Testis (tissue), 3 donors: Measurements from ENCODE around the gene DRC7. TPM values are rescaled to one million over a fixed set of nuclear protein-coding genes. Genes with fewer than 3 reads are reported as not detected.

Experiments
- DNase-seq: peaks from one replicate; pipeline ENCODE4 v3.0.0-alpha.2; 2019
- H3K27ac ChIP-seq, 2 donors: fragments of 200-600 bp; sonication (generic); one replicate each; pipeline ENCODE4 v1.5.1; 2019
- H3K27me3 ChIP-seq: fragments of 200-600 bp; sonication (generic); one replicate; pipeline ENCODE4 v1.5.1; 2019
- H3K36me3 ChIP-seq: fragments of 200-600 bp; sonication (generic); one replicate; pipeline ENCODE4 v1.5.1; 2017; ENCODE audit warnings: low read depth; ENCODE audit errors: missing control alignments
- H3K4me1 ChIP-seq: fragments of 200-600 bp; sonication (generic); one replicate; pipeline ENCODE4 v1.5.1; 2019
- H3K4me3 ChIP-seq, 2 donors: fragments of 200-600 bp; sonication (generic); one replicate each; pipeline ENCODE4 v1.5.1; 2017 to 2019
- H3K9me3 ChIP-seq: fragments of 200-600 bp; sonication (generic); one replicate; pipeline ENCODE4 v1.5.1; 2017
- POLR2A ChIP-seq: fragments of 450-650 bp; IDR thresholded peaks from one replicate; pipeline ENCODE4 v1.6.1; 2017; ENCODE audit warnings: antibody characterized with exemption, mild to moderate bottlenecking, moderate library complexity
- WGBS, 2 donors: methylation state at CpG; one replicate each; pipeline ENCODE4 v1.1.5; 2018; 5-methylcytosine and 5-hydroxymethylcytosine counted together
- intact Hi-C: fragments of 100-400 bp; cut with DNase I; formaldehyde crosslinking; loops from one replicate; pipeline ENCODE4 v1.15.1; 2023; ENCODE audit warnings: low total_unique reads
- polyA plus RNA-seq: library from polyadenylated mRNA; stranded (reverse); fragments of 350-450 nt; fragmentation: Illumina TruSeq; extraction: RNeasy Lipid Tissue Mini Kit (QIAGEN cat#74804); gene quantifications from one replicate; pipeline ENCODE4 v1.2.3, GENCODE V29; 2014; ENCODE audit warnings: low read depth, low replicate concordance; ENCODE audit not compliant: insufficient read depth
- total RNA-seq, 2 donors: library from RNA; depleted of rRNA; stranded (reverse); fragments of >200 nt; gene quantifications; one replicate each; pipeline ENCODE4 v1.2.3, GENCODE V29; 2016
- TF ChIP-seq, protein P1 (sequence below), 3 experiments: fragments of 450-650 bp in 2 of 3; fragments of 200-600 bp in 1 of 3; sonication (generic) in 1 of 3; IDR thresholded peaks; one replicate each; pipeline ENCODE4 v1.5.1; 2016 to 2019; ENCODE audit warnings: antibody characterized with exemption in 3 of 3, mild to moderate bottlenecking in 2 of 3, moderate library complexity in 1 of 3

Gene DRC7
- total and polyA plus RNA-seq, 3 donors from 2014 or later, result 35.4 to 199 (median 62.7) TPM

DNA sequence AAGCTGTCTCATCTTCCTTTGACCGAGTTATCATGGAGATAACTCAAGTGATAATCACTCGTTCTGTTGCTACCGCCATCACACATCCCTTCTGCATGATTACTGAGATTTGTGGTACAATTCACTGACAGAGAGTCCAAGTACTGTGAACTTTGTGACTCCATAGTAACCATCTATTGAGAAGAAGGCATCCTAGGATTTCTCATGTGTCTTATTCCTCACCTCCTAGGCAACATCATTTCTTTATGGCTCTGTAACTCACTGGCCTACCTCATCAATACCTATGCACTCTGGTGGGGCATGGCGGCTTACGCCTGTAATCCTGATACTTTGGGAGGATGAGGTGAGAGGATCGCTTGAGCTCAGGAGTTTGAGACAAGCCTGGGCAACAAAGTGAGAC lies 19.4 kb downstream of the DRC7 start:
- Histone ChIP-seq H3K4me1 (no peaks in the 10 kb centered on the region), H3K27ac (no peak overlapping the region), H3K9me3 (no peaks in the 10 kb centered on the region), H3K36me3 (no peaks in the 10 kb centered on the region), H3K27me3 (no peaks in the 10 kb centered on the region), H3K4me3 (no peak overlapping the region)
- intact Hi-C loops, result no loop called here
- DNase-seq, result no peak
- 92 to 93% methylated on average over 6 of the region's 6 CpGs for WGBS, 2 donors
- no peak for TF ChIP-seq POLR2A
- TF ChIP-seq, protein P1, sequence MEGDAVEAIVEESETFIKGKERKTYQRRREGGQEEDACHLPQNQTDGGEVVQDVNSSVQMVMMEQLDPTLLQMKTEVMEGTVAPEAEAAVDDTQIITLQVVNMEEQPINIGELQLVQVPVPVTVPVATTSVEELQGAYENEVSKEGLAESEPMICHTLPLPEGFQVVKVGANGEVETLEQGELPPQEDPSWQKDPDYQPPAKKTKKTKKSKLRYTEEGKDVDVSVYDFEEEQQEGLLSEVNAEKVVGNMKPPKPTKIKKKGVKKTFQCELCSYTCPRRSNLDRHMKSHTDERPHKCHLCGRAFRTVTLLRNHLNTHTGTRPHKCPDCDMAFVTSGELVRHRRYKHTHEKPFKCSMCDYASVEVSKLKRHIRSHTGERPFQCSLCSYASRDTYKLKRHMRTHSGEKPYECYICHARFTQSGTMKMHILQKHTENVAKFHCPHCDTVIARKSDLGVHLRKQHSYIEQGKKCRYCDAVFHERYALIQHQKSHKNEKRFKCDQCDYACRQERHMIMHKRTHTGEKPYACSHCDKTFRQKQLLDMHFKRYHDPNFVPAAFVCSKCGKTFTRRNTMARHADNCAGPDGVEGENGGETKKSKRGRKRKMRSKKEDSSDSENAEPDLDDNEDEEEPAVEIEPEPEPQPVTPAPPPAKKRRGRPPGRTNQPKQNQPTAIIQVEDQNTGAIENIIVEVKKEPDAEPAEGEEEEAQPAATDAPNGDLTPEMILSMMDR (IDR thresholded peaks at IDR 0.05), result no peak

DNA sequence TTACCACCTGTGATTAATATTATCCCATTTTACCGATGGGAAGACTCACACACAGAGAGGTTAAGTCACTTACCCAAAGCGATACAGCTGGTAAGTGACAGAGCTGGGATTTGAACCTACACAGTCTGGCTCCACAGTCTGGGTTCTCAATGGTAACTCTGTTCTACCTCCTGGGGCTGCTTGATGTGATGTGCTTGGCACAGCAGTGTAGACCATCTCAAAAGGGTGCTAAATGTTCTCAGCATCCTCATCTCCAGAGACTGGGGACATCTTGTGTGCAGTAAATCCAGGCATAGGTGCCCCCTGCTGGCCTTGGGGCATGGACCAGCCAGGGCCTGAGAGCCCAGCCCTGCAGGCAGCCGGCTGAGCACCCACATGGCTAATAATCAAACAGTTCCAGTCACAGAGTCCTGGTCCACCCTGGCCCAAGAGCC lies 25.6 kb downstream of the DRC7 start:
- H3K4me1 ChIP-seq, result no peaks in the 10 kb centered on the region
- DNase-seq, result peak; percentile 85
- TF ChIP-seq, protein P1 (IDR thresholded peaks at IDR 0.05), result peak; percentile 31 to 53 (median 40)
- TF ChIP-seq POLR2A, result no peak
- no peak overlapping the region for H3K27ac ChIP-seq
- H3K9me3 ChIP-seq, result no peaks in the 10 kb centered on the region
- intact Hi-C loops, result no loop called here
- 75 to 82% methylated on average over 3 of the region's 3 CpGs for WGBS, 2 donors
- no peaks in the 10 kb centered on the region for H3K36me3 ChIP-seq
- no peak overlapping the region for H3K4me3 ChIP-seq
- H3K27me3 ChIP-seq, result no peaks in the 10 kb centered on the region

DNA sequence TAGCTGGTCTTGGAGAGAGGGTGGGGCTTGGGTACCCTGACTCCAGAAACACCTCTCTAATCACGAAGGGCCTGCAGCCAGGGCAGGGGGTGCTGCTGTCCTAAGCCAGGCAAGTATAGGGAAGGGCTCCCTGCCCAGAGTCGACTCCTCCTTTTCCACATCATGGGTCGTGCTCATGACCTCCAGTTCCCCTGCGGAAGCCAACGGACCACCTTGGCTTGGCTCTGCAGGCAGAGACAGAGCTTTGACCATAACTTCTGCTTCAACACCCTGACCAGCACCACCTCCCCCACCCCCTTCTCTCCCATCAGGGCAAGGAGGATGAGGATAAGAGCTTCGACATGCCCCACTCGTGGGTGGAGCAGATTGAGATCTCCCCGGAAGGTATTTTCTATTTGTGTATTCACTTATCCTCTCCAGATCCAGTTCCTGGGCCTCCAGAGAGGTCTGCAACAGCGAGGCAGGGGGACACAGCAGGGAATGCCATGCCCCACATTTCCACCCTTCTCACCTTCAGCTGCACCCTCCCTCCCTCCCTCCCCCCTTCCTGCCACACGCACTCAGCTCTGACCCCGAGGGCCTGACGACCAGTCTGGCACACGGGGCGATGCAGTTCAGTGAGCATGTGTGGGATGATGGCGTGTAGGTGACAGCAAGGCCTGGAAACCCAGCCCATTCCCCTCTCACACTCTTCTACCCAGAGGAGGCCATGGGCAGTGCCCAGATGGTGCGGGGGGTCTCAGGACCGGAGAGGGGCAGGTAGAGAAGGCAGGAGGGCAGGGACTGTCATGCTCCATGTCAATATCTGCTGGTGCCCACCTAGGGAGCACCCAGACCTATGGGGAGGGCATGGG lies 27.0 kb downstream of the DRC7 start:
- H3K27ac ChIP-seq, result no peak overlapping the region
- 75 to 86% methylated on average over 14 to 17 of the region's 17 CpGs for WGBS, 2 donors
- H3K27me3 ChIP-seq, result no peaks in the 10 kb centered on the region
- H3K4me1 ChIP-seq, result no peaks in the 10 kb centered on the region
- intact Hi-C loops, result no loop called here
- H3K4me3 ChIP-seq, result no peak overlapping the region
- DNase-seq, result no peak
- H3K36me3 ChIP-seq, result no peaks in the 10 kb centered on the region
- TF ChIP-seq POLR2A, result no peak
- TF ChIP-seq, protein P1 (IDR thresholded peaks at IDR 0.05), result no peak
- H3K9me3 ChIP-seq, result no peaks in the 10 kb centered on the region

DNA sequence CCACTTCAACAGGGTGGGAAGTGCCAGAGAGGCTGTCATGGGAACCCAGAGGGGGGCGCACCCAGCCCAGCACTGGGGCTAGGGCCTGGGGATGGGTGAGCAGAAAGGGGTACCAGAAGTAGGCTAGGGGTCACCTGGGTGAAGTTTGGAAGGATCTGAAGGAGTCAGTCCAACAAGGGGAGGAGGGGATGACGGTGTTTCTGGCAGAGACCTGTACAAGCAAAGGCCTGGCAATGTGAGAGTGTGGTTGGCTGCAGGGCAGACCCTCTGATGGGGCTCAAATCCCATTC lies 27.5 kb downstream of the DRC7 start:
- 92 to 93% methylated on average over 2 of the region's 2 CpGs for WGBS, 2 donors
- Histone ChIP-seq H3K36me3 (no peaks in the 10 kb centered on the region), H3K9me3 (no peaks in the 10 kb centered on the region), H3K27ac (no peak overlapping the region), H3K4me3 (no peak overlapping the region), H3K27me3 (no peaks in the 10 kb centered on the region), H3K4me1 (no peaks in the 10 kb centered on the region)
- intact Hi-C loops, result no loop called here
- DNase-seq, result no peak
- TF ChIP-seq, protein P1 (IDR thresholded peaks at IDR 0.05), result no peak
- no peak for TF ChIP-seq POLR2A

DNA sequence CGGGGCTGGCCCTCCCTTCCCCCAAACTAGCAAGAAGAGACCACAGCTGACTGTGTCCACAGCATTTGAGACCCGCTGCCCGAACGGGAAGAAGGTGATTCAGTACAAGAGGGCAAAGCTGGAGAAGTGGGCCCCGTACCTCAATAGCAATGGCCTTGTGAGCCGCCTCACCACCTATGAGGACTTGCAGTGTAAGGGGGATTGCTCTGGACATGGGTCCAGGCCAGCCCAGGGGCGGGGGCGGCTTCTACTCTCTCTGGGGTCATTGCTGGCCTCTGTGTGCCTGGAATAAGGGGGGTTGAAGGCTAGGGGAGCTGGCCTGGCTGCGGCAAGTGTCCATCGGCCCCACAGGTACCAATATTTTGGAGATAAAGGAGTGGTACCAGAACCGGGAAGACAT lies 28.0 kb downstream of the DRC7 start:
- WGBS, 2 donors, result 73 to 87% methylated on average over 5 to 11 of the region's 11 CpGs
- Histone ChIP-seq H3K36me3 (no peaks in the 10 kb centered on the region), H3K4me3 (no peak overlapping the region), H3K4me1 (no peaks in the 10 kb centered on the region), H3K9me3 (no peaks in the 10 kb centered on the region), H3K27ac (no peak overlapping the region), H3K27me3 (no peaks in the 10 kb centered on the region)
- TF ChIP-seq, protein P1 (IDR thresholded peaks at IDR 0.05), result no peak
- TF ChIP-seq POLR2A, result no peak
- intact Hi-C loops, result no loop called here
- DNase-seq, result no peak
